Measurements from ENCODE around the gene ZSCAN21.
A peak's percentile ranks its signal among the peaks of the same experiment; 100 is the strongest.

Gene ZSCAN21

DNA sequence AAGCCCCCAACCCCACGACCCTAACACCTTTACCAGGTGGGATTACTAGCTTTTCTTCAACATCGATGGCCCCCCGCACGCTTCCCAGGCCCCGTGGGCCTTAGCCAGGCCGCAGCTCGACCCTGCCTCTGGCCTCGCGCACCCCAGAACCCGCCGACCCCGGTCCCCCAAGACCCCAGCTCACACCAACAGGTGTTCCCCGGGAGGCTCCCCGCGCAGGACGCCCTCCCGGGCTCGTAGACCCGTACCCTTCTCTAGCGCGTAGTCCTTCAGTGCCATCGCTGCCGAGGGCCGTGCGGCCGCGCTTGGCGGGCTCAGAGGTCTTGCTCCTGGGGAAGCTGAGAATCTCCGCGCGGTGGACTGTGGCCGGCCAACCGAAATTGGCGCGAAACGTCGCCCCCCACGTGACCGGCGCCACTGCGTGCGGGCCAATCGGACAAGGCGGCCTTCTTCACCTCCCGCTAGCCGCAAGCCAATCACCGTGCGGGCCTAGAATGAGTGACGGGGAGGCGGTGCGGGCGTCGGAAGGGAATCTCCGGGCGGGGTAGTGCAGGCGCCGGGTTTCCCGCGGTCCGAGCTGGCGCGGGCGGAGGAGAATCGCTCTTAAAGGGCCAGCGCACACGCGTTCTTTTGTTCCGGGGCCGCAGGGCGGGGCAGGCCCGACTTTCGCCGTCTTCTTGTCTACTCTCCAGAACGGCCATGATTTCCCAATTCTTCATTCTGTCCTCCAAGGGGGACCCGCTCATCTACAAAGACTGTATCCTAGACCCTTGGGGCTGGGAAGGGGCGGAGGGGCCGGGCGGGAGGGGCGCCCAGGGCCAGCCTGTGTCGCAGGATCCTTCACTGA, 51.7 kb downstream of the ZSCAN21 start, which contains the start of the genes AP4M1 and MCM7:
AP4M1 (plus strand) TSS at position 628 of the 847 bp plus-strand sequence; CDS start at position 700, 72 bp downstream.
MCM7 (minus strand) TSS at position 382 of the 847 bp plus-strand sequence; CDS start at position 279, 103 bp downstream.
- DNase-seq, result peak; percentile 93

DNA sequence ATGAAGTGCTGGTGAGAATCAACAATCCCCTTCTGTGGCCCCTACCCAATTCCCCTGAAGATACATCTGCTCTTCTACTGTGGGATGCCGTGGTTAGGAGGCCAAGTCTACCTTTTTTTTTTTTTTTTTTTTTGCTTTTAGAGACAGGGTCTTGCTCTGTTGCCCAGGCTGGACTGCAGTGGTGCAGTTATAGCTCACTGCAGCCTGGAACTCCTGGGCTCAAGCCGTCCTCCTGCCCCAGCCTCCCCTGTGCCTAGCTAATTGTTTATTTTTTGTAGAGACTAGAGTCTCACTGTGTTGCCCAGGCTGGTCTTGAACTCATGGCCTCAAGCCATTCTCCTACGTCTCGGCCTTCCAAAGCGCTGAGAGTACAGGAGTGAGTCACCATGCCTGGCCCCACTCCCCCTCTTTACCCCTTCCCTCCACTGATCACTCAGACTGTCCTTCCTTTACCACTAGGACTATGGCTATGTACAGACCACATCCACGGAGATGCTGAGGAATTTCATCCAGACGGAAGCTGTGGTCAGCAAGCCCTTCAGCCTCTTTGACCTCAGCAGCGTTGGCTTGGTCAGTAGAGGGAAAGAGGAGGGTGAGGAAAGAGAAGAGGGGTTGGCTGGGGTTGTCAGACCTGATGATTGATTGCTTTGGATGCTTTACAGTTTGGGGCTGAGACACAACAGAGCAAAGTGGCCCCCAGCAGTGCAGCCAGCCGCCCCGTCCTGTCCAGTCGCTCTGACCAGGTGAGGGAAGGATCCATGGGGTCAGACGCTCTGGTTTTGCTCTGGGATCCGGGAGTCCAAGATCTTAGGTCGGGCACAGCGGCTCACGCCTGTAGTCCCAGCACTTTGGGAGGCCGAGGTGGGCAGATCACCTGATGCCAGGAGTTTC, 53.6 kb downstream of the ZSCAN21 start:
- no peak for DNase-seq

DNA sequence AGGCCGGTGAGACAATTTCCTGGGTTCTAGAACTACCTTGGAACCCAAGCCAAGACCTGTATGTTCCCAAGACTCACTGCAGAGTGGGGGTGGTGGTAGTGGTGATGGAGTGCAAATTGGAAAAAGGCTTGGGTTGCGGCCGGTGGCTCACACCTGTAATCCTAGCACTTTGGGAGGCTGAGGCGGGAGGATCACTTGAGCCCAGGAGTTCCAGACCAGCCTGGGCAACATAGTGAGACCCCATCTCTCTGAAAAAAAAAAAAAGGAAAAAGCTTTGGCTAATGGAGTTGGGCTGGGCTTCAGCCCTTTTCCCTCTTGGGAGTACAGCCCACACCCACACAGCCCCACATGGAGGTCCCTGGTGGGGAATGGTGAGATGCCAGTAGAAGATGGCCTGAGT, 56.0 kb downstream of the ZSCAN21 start:
- no peak for DNase-seq

DNA sequence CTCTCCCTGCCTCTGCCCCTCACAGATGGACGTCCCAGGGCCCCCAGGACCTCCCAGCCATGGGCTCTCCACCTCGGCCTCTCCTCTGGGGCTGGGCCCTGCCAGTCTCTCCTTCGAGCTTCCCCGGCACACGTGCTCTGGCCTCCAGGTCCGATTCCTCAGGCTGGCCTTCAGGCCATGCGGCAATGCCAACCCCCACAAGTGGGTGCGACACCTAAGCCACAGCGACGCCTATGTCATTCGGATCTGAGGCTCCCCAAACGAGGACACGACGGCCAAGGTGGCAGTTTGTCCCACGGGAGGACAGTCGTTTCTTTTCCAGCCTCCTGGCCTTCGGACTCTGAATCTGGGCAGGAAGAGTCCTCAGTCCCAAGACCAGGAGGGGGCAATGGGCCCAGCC, 57.1 kb downstream of the ZSCAN21 start:
- no peak for DNase-seq

DNA sequence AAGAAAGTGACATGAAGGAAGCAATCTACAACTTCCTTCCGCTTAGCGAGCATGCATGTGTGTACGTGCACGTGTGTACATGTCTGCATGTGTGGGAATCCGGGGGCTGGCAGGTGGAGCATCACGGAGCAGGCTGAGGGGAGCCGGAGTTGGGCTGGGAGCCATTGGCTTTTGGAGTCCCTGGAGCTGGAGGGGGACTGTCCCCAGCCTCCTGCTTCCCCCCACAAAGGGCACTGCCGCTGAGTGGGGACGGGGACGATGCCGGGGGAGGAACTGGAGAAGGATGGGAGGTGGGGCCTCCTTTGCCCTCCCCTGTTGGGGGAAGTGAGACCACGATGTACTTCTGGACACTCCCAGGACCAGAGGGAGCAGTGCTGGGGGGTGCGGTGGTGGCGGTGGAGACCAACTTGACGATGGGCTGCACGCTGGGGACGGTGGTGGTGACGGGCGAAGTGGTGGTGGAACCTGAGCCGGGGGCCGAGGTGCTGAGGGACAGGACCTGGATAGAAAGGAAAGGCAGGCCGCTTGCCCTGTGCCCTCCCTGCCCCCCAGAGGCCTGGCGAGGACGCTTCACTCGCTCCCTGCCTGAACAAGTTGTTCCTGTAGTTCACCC, 57.7 kb downstream of the ZSCAN21 start:
- DNase-seq, result no peak

DNA sequence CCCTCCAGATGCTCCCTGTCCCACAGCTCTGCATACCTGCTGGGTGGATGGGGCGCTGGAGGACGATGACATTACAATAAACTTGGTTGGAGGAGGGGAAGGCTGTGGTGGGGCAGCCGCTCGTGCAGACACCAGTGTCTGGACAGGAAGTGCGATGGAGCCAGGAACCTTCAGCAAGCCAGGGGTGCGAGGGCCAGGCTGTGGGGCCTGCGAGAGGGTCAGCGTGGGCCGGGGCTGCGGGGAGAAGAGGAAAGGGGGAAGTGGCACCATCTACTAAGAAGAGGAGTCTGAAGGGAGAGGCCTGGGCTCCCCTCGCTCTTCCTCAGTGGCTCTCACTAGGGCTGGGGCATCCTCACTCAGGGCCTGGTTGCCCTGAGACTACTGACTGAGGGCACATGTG, 58.3 kb downstream of the ZSCAN21 start:
- DNase-seq, result no peak

DNA sequence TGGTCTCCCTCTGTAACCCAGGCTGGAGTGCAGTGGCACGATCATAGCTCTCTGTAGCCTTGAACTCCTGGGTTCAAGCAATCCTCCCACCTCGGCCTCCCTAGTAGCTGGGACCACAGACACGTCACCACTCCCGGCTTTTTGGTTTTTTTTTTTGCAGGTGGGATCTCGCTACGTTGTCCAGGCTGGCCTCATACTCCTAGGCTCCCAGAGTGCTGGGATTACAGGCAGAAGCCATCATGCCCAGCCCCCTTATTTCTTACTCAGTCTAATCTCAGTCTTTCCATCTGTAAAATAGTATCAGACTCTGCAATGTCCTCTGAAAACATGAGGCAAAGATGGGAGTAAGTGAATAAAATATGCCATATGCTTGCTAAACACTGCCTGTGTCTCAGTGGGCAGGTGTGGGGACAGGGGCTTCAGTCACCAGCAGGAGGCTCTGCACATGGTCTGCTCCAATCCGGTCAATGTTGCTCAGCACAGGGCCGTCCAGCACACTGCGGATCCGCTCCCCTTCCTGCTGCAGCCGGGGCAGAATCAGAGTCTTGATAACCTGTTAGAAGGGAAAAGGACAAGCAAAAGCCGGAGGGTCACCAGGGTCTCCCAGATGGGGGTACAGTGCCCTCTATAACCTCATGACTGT, 60.1 kb downstream of the ZSCAN21 start:
- no peak for DNase-seq

DNA sequence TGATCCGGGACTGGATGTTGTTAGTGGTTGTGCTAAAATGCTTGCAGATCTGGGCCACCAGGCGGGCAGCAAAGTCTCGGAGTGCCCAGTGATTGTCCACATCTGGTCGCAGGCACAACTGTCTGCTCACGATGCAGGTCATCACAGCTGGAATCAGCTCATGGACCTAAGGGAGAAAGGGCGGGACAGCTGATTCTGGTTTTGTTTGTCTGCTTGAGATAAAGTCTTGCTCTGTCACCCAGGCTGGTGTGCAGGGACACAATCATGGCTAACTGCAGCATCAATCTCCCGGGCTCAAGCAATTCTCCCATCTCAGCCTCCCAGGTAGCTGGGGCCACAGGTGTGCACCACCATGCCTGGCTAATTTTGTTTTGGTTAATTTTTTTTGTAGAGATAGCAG, 61.6 kb downstream of the ZSCAN21 start:
- no peak for DNase-seq

DNA sequence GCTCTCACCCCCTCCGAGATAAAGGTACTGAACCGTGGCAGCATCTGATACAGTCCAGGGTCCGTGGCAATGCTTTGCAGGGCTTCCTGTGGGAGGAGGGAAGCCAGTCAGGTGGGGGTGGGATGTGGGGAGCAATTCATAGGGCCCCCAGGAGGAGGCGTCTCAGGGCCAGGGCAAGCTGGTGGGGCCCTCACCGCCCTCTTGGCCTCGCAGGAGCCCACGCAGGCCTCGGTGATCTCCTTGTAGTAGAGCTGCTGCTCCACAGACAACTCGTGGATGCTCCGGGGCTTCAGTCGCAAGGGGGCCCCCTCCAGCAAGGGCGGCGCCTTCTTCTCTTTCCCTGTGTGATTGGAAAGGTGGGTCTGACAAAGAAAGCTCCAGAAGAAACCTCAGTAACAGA, 62.3 kb downstream of the ZSCAN21 start:
- DNase-seq, result no peak

All from activated T-cell treated with anti-CD3 and anti-CD28 coated beads, Interleukin-2, amount 50 U/mL, for 1 hour (primary cell).